Adrenal gland (tissue), 12 donors: ENCODE data around the gene UBAP2. TPM values are rescaled to one million over a fixed set of nuclear protein-coding genes. Genes with fewer than 3 reads are reported as not detected.

Source experiments
- DNase-seq, 7 donors: peaks; one replicate each; pipeline ENCODE4 v3.0.0-alpha.2; 2019 to 2020
- H3K27ac ChIP-seq, 5 donors: fragments of 200-600 bp; sonication (generic) in 4 of 5; 1 replicate in 3 of 5; 2 replicates in 2 of 5; pipeline versions ENCODE4 v1.5.1 to v1.8.0; 2016 to 2020; ENCODE audit warnings: mild to moderate bottlenecking in 1 of 5
- H3K27me3 ChIP-seq: fragments of 200-600 bp; 2 replicates; pipeline ENCODE4 v1.8.0; 2021
- H3K36me3 ChIP-seq, 2 donors: fragments of 200-600 bp; replicated peaks in 1 of 2; 1 replicate in 1 of 2; 2 replicates in 1 of 2; pipeline versions ENCODE4 v1.5.1 to v1.8.0; 2018 to 2022
- H3K4me1 ChIP-seq, 2 donors: fragments of 200-600 bp; replicated peaks in 1 of 2; 1 replicate in 1 of 2; 2 replicates in 1 of 2; pipeline versions ENCODE4 v1.5.1 to v1.8.0; 2018 to 2021
- H3K4me3 ChIP-seq, 4 donors: fragments of 200-600 bp; sonication (generic) in 3 of 4; one replicate each; pipeline ENCODE4 v1.5.1; 2016 to 2018
- H3K9me3 ChIP-seq, 3 donors: fragments of 200-600 bp; sonication (generic) in 1 of 3; replicated peaks in 1 of 3; 1 replicate in 2 of 3; 2 replicates in 1 of 3; pipeline versions ENCODE4 v1.5.1 to v1.8.0; 2016 to 2021
- POLR2A ChIP-seq, 2 donors: fragments of 450-650 bp; IDR thresholded peaks; one replicate each; pipeline ENCODE4 v1.6.1; 2017; ENCODE audit warnings: antibody characterized with exemption in 2 of 2, mild to moderate bottlenecking in 2 of 2, moderate library complexity in 1 of 2
- WGBS, 4 donors: extraction: QIAGEN DNeasy Blood & Tissue Kit in 2 of 4; methylation state at CpG; one replicate each; pipeline versions ENCODE4 v1.1.5 to v1.1.7; 2013 to 2017; 5-methylcytosine and 5-hydroxymethylcytosine counted together
- intact Hi-C, 2 donors: fragments of 100-400 bp; cut with DNase I; formaldehyde crosslinking; loops; one replicate each; pipeline versions ENCODE4 v1.14.1 to v1.15.0; 2022 to 2023
- polyA plus RNA-seq, 3 donors: library from polyadenylated mRNA; stranded (reverse); fragments of 200-250 nt in 2 of 3; fragments of 350-450 nt in 1 of 3; fragmentation: Illumina TruSeq in 1 of 3; extraction: RNeasy Lipid Tissue Mini Kit (QIAGEN cat#74804) in 1 of 3; gene quantifications; one replicate each; pipeline ENCODE4 v1.2.3, GENCODE V29; 2013 to 2014
- total RNA-seq, 9 donors: library from RNA; depleted of rRNA in 4 of 9; stranded (reverse); fragments of >200 nt in 4 of 9; fragments of 120-200 nt in 1 of 9; fragmentation: NEBNext Ultra II Directional in 1 of 9; extraction: Animal tissue kit (Norgen Biotek cat#: 25700) in 1 of 9; gene quantifications; one replicate each; pipeline versions ENCODE4 v1.1.0 to v1.2.4, GENCODE V29; 2013 to 2023
- TF ChIP-seq, protein P1 (sequence below), 6 experiments: fragments of 450-650 bp in 4 of 6; fragments of 200-600 bp in 2 of 6; sonication (generic) in 1 of 6; IDR thresholded peaks; 1 replicate in 5 of 6; 2 replicates in 1 of 6; pipeline versions ENCODE4 v1.5.1 to v1.8.0; 2016 to 2021; ENCODE audit warnings: antibody characterized with exemption in 6 of 6, mild to moderate bottlenecking in 2 of 6, moderate library complexity in 1 of 6
- donor health status: healthy with polysubstance abuse.
- donor health status: Bipolar disorder and iron deficiency.
- donor health status: DM: yes; HTN: yes; CAD: no.
- donor health status: DM: no; HTN: no; CAD: no.
- donor health status: DM: no; HTN: no; CAD: no.
- donor health status: DM: yes; HTN: yes; CAD: no.

Gene UBAP2
- total and polyA plus RNA-seq, 12 donors, result 20.9 to 60.0 (median 37.8) TPM

DNA sequence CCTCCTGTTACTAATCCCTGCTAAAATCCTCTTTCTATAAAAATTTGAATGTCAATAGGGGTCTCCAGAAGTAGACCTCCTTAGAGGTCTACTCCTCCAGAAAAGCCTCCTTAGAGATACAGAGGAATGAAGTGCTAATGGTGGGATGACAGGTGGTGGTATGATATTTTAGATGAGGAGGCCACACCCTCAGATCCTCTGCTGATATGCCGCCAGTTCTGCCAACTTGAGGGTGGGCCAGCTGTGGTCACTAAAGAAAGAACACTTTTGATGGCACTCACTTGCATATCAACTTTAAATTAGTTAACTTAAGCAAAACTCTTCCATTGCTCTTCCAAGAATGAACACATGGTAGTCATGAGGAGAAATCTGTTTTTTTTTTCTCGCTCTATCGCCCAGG is 16.9 kb upstream of the UBAP2 start:
- Histone ChIP-seq H3K4me1 (no peaks in the 10 kb centered on the region), H3K27ac (no peak overlapping the region), H3K4me3 (no peak overlapping the region), H3K36me3 (no peaks in the 10 kb centered on the region), H3K27me3 (no peaks in the 10 kb centered on the region), H3K9me3 (no peaks in the 10 kb centered on the region)
- TF ChIP-seq, protein P1, sequence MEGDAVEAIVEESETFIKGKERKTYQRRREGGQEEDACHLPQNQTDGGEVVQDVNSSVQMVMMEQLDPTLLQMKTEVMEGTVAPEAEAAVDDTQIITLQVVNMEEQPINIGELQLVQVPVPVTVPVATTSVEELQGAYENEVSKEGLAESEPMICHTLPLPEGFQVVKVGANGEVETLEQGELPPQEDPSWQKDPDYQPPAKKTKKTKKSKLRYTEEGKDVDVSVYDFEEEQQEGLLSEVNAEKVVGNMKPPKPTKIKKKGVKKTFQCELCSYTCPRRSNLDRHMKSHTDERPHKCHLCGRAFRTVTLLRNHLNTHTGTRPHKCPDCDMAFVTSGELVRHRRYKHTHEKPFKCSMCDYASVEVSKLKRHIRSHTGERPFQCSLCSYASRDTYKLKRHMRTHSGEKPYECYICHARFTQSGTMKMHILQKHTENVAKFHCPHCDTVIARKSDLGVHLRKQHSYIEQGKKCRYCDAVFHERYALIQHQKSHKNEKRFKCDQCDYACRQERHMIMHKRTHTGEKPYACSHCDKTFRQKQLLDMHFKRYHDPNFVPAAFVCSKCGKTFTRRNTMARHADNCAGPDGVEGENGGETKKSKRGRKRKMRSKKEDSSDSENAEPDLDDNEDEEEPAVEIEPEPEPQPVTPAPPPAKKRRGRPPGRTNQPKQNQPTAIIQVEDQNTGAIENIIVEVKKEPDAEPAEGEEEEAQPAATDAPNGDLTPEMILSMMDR (IDR thresholded peaks at IDR 0.05), result no peak
- no peak for TF ChIP-seq POLR2A (IDR thresholded peaks at IDR 0.05)
- no peak for DNase-seq
- intact Hi-C loops, result no loop called here
- WGBS, 4 donors, result 86 to 100% (median 96%) methylated on average over 3 of the region's 3 CpGs

DNA sequence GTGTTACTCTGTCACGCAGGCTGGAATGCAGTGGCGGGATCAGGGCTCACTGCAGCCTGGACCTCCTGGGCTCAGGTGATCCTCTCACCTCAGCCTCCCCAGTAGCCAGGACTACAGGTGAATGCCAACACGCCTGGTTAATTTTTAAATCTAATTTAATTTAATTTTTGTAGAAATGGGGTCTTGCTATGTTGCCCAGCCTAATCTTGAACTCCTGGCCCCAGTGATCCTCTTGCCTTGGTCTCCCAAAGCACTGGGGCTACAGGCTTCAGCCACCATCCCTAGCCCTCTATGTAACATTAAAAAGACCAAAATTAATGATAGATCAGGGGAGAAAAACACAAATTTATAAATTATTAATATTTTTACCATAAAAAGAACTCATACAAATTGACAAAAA is 11.3 kb upstream of the UBAP2 start:
- no peak for DNase-seq
- peak overlapping the region in 3 of 5 donors; percentile 20 to 65 (median 45) for H3K27ac ChIP-seq

DNA sequence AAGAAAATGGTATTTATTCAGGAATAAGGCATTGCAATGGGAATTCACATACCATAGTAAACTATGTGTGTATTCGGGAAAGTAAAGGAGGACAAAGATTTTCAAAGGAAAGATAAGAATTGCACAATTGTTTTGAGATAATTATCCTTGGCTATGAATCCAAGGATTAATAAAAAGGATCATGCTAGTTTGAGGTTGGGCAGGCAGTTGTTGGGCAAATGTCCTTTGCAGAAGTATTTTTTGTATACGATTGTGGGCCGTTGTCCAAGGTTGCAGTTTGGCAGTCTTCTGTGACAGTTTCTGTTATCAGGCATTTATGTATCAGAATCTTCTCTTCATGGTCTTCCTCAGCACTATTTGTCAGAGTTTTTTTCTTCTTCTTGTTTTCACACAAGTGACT is 10.6 kb upstream of the UBAP2 start:
- H3K27me3 ChIP-seq, result no peaks in the 10 kb centered on the region
- DNase-seq, result peak; percentile 44 to 87 (median 74)
- H3K27ac ChIP-seq, result peak overlapping the region in 4 of 5 donors; percentile 16 to 65 (median 32)
- H3K36me3 ChIP-seq, result no peaks in the 10 kb centered on the region
- peaks cover 0 to 10% of the 10 kb centered on the region in 2 donors for H3K4me1 ChIP-seq
- H3K9me3 ChIP-seq, result no peaks in the 10 kb centered on the region
- 18 to 25% (median 23%) methylated on average over 3 of the region's 3 CpGs for WGBS, 4 donors
- TF ChIP-seq, protein P1 (IDR thresholded peaks at IDR 0.05), result no peak
- TF ChIP-seq POLR2A (IDR thresholded peaks at IDR 0.05), result no peak
- H3K4me3 ChIP-seq, result no peak overlapping the region
- intact Hi-C loops, result no loop called here

More for the DNA sequence above, 11.3 kb upstream of the UBAP2 start:
- Histone ChIP-seq H3K4me3 (no peak overlapping the region), H3K36me3 (no peaks in the 10 kb centered on the region), H3K27me3 (no peaks in the 10 kb centered on the region), H3K4me1 (peaks cover 0 to 10% of the 10 kb centered on the region in 2 donors), H3K9me3 (no peaks in the 10 kb centered on the region)
- intact Hi-C loops, result no loop called here
- TF ChIP-seq POLR2A (IDR thresholded peaks at IDR 0.05), result no peak
- TF ChIP-seq, protein P1 (IDR thresholded peaks at IDR 0.05), result no peak
- 65 to 70% (median 67%) methylated on average over 3 of the region's 3 CpGs for whole genome bisulfite sequencing, 4 donors

DNA sequence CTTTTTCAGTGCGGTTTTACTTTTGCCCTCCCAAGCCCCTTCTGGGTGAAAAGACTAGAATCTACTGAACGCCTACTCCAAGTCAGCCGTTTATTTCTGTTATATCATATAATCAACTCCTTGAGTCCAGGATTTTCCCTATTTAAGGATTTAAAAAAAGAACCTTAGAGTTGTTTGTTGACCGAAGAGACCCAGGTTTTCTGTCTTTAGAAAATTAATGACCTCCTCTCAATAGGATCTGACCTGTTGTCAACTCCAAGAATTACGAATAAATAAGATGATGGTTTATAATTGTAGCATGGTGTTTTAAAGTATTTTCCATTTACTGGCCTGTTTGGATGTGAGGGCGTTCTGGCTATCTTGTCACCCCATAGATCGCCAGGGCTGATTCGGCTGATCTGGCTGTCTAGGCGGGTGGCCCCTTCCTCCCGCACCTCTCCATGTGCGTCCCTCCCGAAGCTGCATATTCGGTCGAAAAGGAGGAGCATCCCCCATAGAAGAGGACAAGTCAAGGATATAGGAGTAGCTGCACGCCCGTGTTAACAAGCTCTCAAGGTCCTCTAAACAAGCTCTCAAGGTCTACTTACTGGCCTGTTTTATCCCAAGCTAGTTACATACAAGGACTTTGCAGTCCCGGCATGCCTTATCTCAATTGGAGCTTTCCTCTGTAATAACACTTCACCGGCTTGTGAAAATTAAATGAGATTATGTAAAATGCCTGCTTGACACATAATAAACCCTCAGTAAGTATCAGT is 1.1 kb upstream of the UBAP2 start:
- no peaks in the 10 kb centered on the region for H3K36me3 ChIP-seq
- DNase-seq, result peak in 4 of 7 donors; percentile 20 to 57 (median 31)
- H3K27me3 ChIP-seq, result no peaks in the 10 kb centered on the region
- TF ChIP-seq, protein P1 (IDR thresholded peaks at IDR 0.05), result no peak
- TF ChIP-seq POLR2A (IDR thresholded peaks at IDR 0.05), result no peak
- H3K4me1 ChIP-seq, result peaks cover 22 to 29% of the 10 kb centered on the region in 2 donors
- intact Hi-C loops, result no loop called here
- 26 to 34% (median 30%) methylated on average over 18 of the region's 18 CpGs for WGBS, 4 donors
- H3K27ac ChIP-seq, result peak overlapping the region; percentile 93 to 98 (median 94)
- H3K9me3 ChIP-seq, result no peaks in the 10 kb centered on the region
- peak overlapping the region in 3 of 4 donors; percentile 66 to 92 (median 74) for H3K4me3 ChIP-seq
